Smooth muscle cell (in vitro differentiated cells): ENCODE results near the gene IGF2. TPM values are rescaled to one million over a fixed set of nuclear protein-coding genes. Genes with fewer than 3 reads are reported as not detected.

Experiments used
- DNase-seq: peaks from one replicate; lab custom pipeline; 2025; ENCODE audit not compliant: unreplicated experiment; lab: John Stamatoyannopoulos, UW
- H2AFZ ChIP-seq: fragments of 200-600 bp; sonication (generic); 2 replicates; pipeline ENCODE4 v1.6.0; 2016; ENCODE audit warnings: antibody characterized with exemption, low read depth, mild to moderate bottlenecking
- H3F3A ChIP-seq: fragments of 200-600 bp; sonication (generic); 2 replicates; pipeline ENCODE4 v1.6.0; 2017; ENCODE audit warnings: antibody characterized with exemption, low read depth
- H3K27ac ChIP-seq: fragments of 200-600 bp; sonication (generic); 2 replicates; pipeline ENCODE4 v1.5.1; 2016; ENCODE audit warnings: low read depth, mild to moderate bottlenecking
- H3K27me3 ChIP-seq: fragments of 200-600 bp; sonication (generic); 2 replicates; pipeline ENCODE4 v1.6.1; 2016; ENCODE audit warnings: low read depth, mild to moderate bottlenecking
- H3K36me3 ChIP-seq: fragments of 200-600 bp; sonication (generic); 2 replicates; pipeline ENCODE4 v1.5.1; 2016; ENCODE audit warnings: low read depth
- H3K4me1 ChIP-seq: fragments of 200-600 bp; sonication (generic); 2 replicates; pipeline ENCODE4 v1.5.1; 2016; ENCODE audit warnings: low read depth
- H3K4me2 ChIP-seq: fragments of 200-600 bp; sonication (generic); 2 replicates; pipeline ENCODE4 v1.6.0; 2016; ENCODE audit warnings: mild to moderate bottlenecking
- H3K4me3 ChIP-seq: fragments of 200-600 bp; sonication (generic); 2 replicates; pipeline ENCODE4 v1.5.1; 2016; ENCODE audit warnings: mild to moderate bottlenecking
- H3K79me2 ChIP-seq: fragments of 200-600 bp; sonication (generic); 2 replicates; pipeline ENCODE4 v1.6.0; 2016; ENCODE audit warnings: low read depth, mild to moderate bottlenecking
- H3K9ac ChIP-seq: fragments of 200-600 bp; sonication (generic); 2 replicates; pipeline ENCODE4 v1.6.0; 2016; ENCODE audit warnings: low read depth
- H3K9me3 ChIP-seq: fragments of 200-600 bp; sonication (generic); replicated peaks from 2 replicates; pipeline ENCODE4 v1.5.1; 2016; ENCODE audit warnings: low read depth
- H4K20me1 ChIP-seq: fragments of 200-600 bp; sonication (generic); 2 replicates; pipeline ENCODE4 v1.6.0; 2016; ENCODE audit warnings: low read depth
- CTCF ChIP-seq: fragments of 200-600 bp; sonication (generic); IDR thresholded peaks from 2 replicates; pipeline ENCODE4 v1.5.1; 2017; ENCODE audit warnings: borderline replicate concordance, mild to moderate bottlenecking, antibody characterized with exemption; ENCODE audit not compliant: insufficient read depth, poor library complexity, severe bottlenecking
- WGBS: methylation state at CpG from one replicate; pipeline ENCODE4 v1.1.7; 2016; ENCODE audit warnings: low lambda C conversion rate; 5-methylcytosine and 5-hydroxymethylcytosine counted together
- polyA plus RNA-seq: library from polyadenylated mRNA; unstranded; fragments of >200 nt; fragmentation: Nextera tagmentation; extraction: Ambion mirVana; gene quantifications from 2 replicates; pipeline ENCODE4 v1.2.1, GENCODE V29; 2016
- total RNA-seq: library from RNA; depleted of rRNA; stranded (reverse); fragments of >200 nt; gene quantifications from 2 replicates; pipeline ENCODE4 v1.2.3, GENCODE V29; 2014

The IGF2 gene
- total and polyA plus RNA-seq, 2 experiments from 2014 or later = 2,086 to 3,877 TPM

- H3K9me3 ChIP-seq = no peaks in the 10 kb centered on the region
- H3K4me3 ChIP-seq = peak overlapping the region; percentile 92
- H3K4me2 ChIP-seq = peak overlapping the region; percentile 98
- H3K79me2 ChIP-seq = peaks cover 85% of the 10 kb centered on the region
- 0% methylated on average over 7 of the region's 68 CpGs for WGBS
- no peak for TF ChIP-seq CTCF
- H3F3A ChIP-seq = peaks cover 49% of the 10 kb centered on the region
- DNase-seq = no peak
- no peak overlapping the region for H2AFZ ChIP-seq
- H4K20me1 ChIP-seq = peaks cover 54% of the 10 kb centered on the region
- no peaks in the 10 kb centered on the region for H3K36me3 ChIP-seq
- no peaks in the 10 kb centered on the region for H3K27me3 ChIP-seq
- H3K27ac ChIP-seq = peak overlapping the region; percentile 74
- H3K9ac ChIP-seq = peak overlapping the region; percentile 42
- H3K4me1 ChIP-seq = peaks cover 28% of the 10 kb centered on the region
Observed at GRCh38 chr11:2138431-2139122, 612 bp downstream of the IGF2 start.

GRCh38 chr11:2138068-2138430 is 1.1 kb downstream of the IGF2 start:
- peak overlapping the region; percentile 92 for H3K4me3 ChIP-seq

GRCh38 chr11:2137202-2138067 is 1.8 kb downstream of the IGF2 start:
- DNase-seq = peak; percentile 77
- Histone ChIP-seq H3K4me2 (peak overlapping the region; percentile 98), H2AFZ (no peak overlapping the region), H3K79me2 (peaks cover 82% of the 10 kb centered on the region), H4K20me1 (peaks cover 65% of the 10 kb centered on the region), H3K9me3 (no peaks in the 10 kb centered on the region), H3K27me3 (no peaks in the 10 kb centered on the region), H3K27ac (peak overlapping the region; percentile 62), H3F3A (peaks cover 59% of the 10 kb centered on the region), H3K9ac (peak overlapping the region; percentile 62), H3K36me3 (no peaks in the 10 kb centered on the region), H3K4me1 (peaks cover 25% of the 10 kb centered on the region), H3K4me3 (peak overlapping the region; percentile 92)
- TF ChIP-seq CTCF = no peak
- under 1% methylated on average over 32 of the region's 50 CpGs for WGBS

More at GRCh38 chr11:2138068-2138430, 1.1 kb downstream of the IGF2 start:
- Histone ChIP-seq H3K27ac (peak overlapping the region; percentile 74), H4K20me1 (peaks cover 59% of the 10 kb centered on the region), H3K79me2 (peaks cover 82% of the 10 kb centered on the region), H3K9ac (peak overlapping the region; percentile 42), H3K9me3 (no peaks in the 10 kb centered on the region), H3K36me3 (no peaks in the 10 kb centered on the region), H3F3A (peaks cover 54% of the 10 kb centered on the region), H3K27me3 (no peaks in the 10 kb centered on the region), H3K4me1 (peaks cover 25% of the 10 kb centered on the region), H2AFZ (no peak overlapping the region), H3K4me2 (peak overlapping the region; percentile 98)
- WGBS = 0% methylated on average over 18 of the region's 44 CpGs
- DNase-seq = no peak
- TF ChIP-seq CTCF = no peak
